HFFc6 (cell line): ENCODE results near the gene SAMD15. TPM values are rescaled to one million over a fixed set of nuclear protein-coding genes. Genes with fewer than 3 reads are reported as not detected.

Experiments
- DNase-seq: peaks from one replicate; pipeline ENCODE4 v3.0.0-alpha.2; 2018
- H3K27ac Mint-ChIP-seq: 2 replicates; pipeline ENCODE4 v1.8.0; 2020; ENCODE audit warnings: mild to moderate bottlenecking, mixed read lengths
- H3K27me3 Mint-ChIP-seq: 2 replicates; pipeline ENCODE4 v1.8.0; 2021; ENCODE audit warnings: mild to moderate bottlenecking, moderate library complexity, mixed read lengths; ENCODE audit not compliant: insufficient read depth
- H3K36me3 Mint-ChIP-seq: 2 replicates; pipeline ENCODE4 v1.8.0; 2021; ENCODE audit warnings: low read depth, mixed read lengths
- H3K4me1 Mint-ChIP-seq: 2 replicates; pipeline ENCODE4 v1.8.0; 2020; ENCODE audit warnings: low read depth, mixed read lengths
- H3K4me3 Mint-ChIP-seq: 2 replicates; pipeline ENCODE4 v1.8.0; 2020; ENCODE audit warnings: mild to moderate bottlenecking, moderate library complexity, mixed read lengths
- H3K9me3 Mint-ChIP-seq: 2 replicates; pipeline ENCODE4 v1.8.0; 2020; ENCODE audit warnings: mild to moderate bottlenecking, mixed read lengths
- CTCF ChIP-seq: fragments of 200-600 bp; sonication (generic); IDR thresholded peaks from 2 replicates; pipeline ENCODE4 v1.5.0; 2021; ENCODE audit warnings: antibody characterized with exemption, mild to moderate bottlenecking
- total RNA-seq, 6 experiments: library from RNA; stranded (reverse); fragmentation: NEBNext Ultra II Directional; extraction: Animal tissue kit (Norgen Biotek cat#: 25700); gene quantifications; 2 replicates in 1 of 6; 3 replicates in 5 of 6; pipeline ENCODE4 v1.2.3, GENCODE V29; 2021

Gene SAMD15
- total RNA-seq, 6 experiments from 2014 or later = 0.83 to 1.7 (median 1.3) TPM

- TF ChIP-seq CTCF = no peak
- H3K4me1 Mint-ChIP-seq = peaks cover 38% of the 10 kb centered on the region
- peak overlapping the region; percentile 65 for H3K27ac Mint-ChIP-seq
- peak; percentile 3 for DNase-seq
- no peaks in the 10 kb centered on the region for H3K9me3 Mint-ChIP-seq
- no peaks in the 10 kb centered on the region for H3K27me3 Mint-ChIP-seq
- H3K4me3 Mint-ChIP-seq = peak overlapping the region; percentile 90
- H3K36me3 Mint-ChIP-seq = 0 out of 2 replicates have a peak, but pooled peaks cover 10% of the 10 kb centered on the region
These were observed 1.0 kb upstream of the SAMD15 start for GRCh38 chr14:77375973-77376770.

GRCh38 chr14:77377502-77377844 lies 294 bp downstream of the SAMD15 start:
- Mint-ChIP-seq H3K36me3 (0 out of 2 replicates have a peak, but pooled peaks cover 10% of the 10 kb centered on the region), H3K4me1 (peaks cover 35% of the 10 kb centered on the region), H3K9me3 (no peaks in the 10 kb centered on the region), H3K27ac (no peak overlapping the region), H3K4me3 (no peak overlapping the region), H3K27me3 (no peaks in the 10 kb centered on the region; the same call in 1 of the 2 replicates)
- DNase-seq = no peak
- no peak for TF ChIP-seq CTCF

- DNase-seq = no peak
- no peak for TF ChIP-seq CTCF
- Mint-ChIP-seq H3K27me3 (no peaks in the 10 kb centered on the region; the same call in 1 of the 2 replicates), H3K27ac (no peak overlapping the region), H3K4me1 (peaks cover 22% of the 10 kb centered on the region), H3K4me3 (no peak overlapping the region), H3K36me3 (0 out of 2 replicates have a peak, but pooled peaks cover 10% of the 10 kb centered on the region), H3K9me3 (no peaks in the 10 kb centered on the region)
These were observed 1.5 kb downstream of the SAMD15 start for GRCh38 chr14:77378701-77379100.

GRCh38 chr14:77390188-77390587 lies 13.0 kb downstream of the SAMD15 start:
- no peak overlapping the region for H3K4me3 Mint-ChIP-seq
- peaks cover 2% of the 10 kb centered on the region; the same call in 1 of the 2 replicates for H3K27me3 Mint-ChIP-seq
- no peak overlapping the region for H3K27ac Mint-ChIP-seq
- H3K4me1 Mint-ChIP-seq = no peaks in the 10 kb centered on the region
- H3K36me3 Mint-ChIP-seq = no peaks in the 10 kb centered on the region
- H3K9me3 Mint-ChIP-seq = no peaks in the 10 kb centered on the region
- TF ChIP-seq CTCF = no peak
- no peak for DNase-seq

GRCh38 chr14:77400216-77400615 lies 23.0 kb downstream of the SAMD15 start:
- Mint-ChIP-seq H3K36me3 (no peaks in the 10 kb centered on the region), H3K27ac (no peak overlapping the region), H3K4me1 (no peaks in the 10 kb centered on the region), H3K4me3 (no peak overlapping the region), H3K9me3 (no peaks in the 10 kb centered on the region), H3K27me3 (peaks cover 5% of the 10 kb centered on the region)
- DNase-seq = no peak
- no peak for TF ChIP-seq CTCF
